Thoracic aorta (tissue), 2 donors: ENCODE measurements around the gene TRMO. TPM values are rescaled to one million over a fixed set of nuclear protein-coding genes. Genes with fewer than 3 reads are reported as not detected.

ENCODE experiments used
- ATAC-seq: fragments of 150-250 bp; one replicate; pipeline ENCODE4 v1.8.0; 2017; ENCODE audit warnings: low read depth; ENCODE audit not compliant: insufficient number of reproducible peaks, low FRiP score
- DNase-seq: peaks from one replicate; pipeline ENCODE4 v3.0.0-alpha.2; 2020; ENCODE audit warnings: low spot score
- H3K27ac ChIP-seq, 2 donors: fragments of 200-600 bp; sonication (generic); 1 replicate in 1 of 2; 2 replicates in 1 of 2; pipeline ENCODE4 v1.5.1; 2016; ENCODE audit warnings: mild to moderate bottlenecking in 2 of 2, moderate library complexity in 2 of 2
- H3K27me3 ChIP-seq: fragments of 200-600 bp; sonication (generic); replicated peaks from 2 replicates; pipeline ENCODE4 v1.6.0; 2016; ENCODE audit warnings: mild to moderate bottlenecking; ENCODE audit not compliant: insufficient read depth
- H3K36me3 ChIP-seq: fragments of 200-600 bp; sonication (generic); one replicate; pipeline ENCODE4 v1.5.1; 2016
- H3K4me1 ChIP-seq, 2 donors: fragments of 200-600 bp; sonication (generic); 1 replicate in 1 of 2; 2 replicates in 1 of 2; pipeline versions ENCODE4 v1.5.1 to v1.6.0; 2016; ENCODE audit warnings: low read depth in 2 of 2, mild to moderate bottlenecking in 1 of 2; ENCODE audit not compliant: control insufficient read depth in 1 of 2
- H3K4me3 ChIP-seq: fragments of 200-600 bp; sonication (generic); 2 replicates; pipeline ENCODE4 v1.5.1; 2016; ENCODE audit warnings: mild to moderate bottlenecking
- H3K9me3 ChIP-seq: fragments of 200-600 bp; sonication (generic); 2 replicates; pipeline ENCODE4 v1.5.1; 2016
- CTCF ChIP-seq: fragments of 200-600 bp; sonication (generic); IDR thresholded peaks from one replicate; pipeline ENCODE4 v1.5.1; 2019; ENCODE audit warnings: antibody characterized with exemption
- total RNA-seq, 2 donors: library from RNA; depleted of rRNA; stranded (reverse); fragments of >200 nt; gene quantifications; one replicate each; pipeline versions ENCODE4 v1.1.0 to v1.2.3, GENCODE V29; 2016

The TRMO gene
- total RNA-seq, 2 donors from 2014 or later, result 22.2 to 28.6 TPM

- H3K36me3 ChIP-seq, result peaks cover 4% of the 10 kb centered on the region
- no peak overlapping the region for H3K27ac ChIP-seq
- TF ChIP-seq CTCF, result no peak
- no peak overlapping the region for H3K4me3 ChIP-seq
- H3K9me3 ChIP-seq, result no peaks in the 10 kb centered on the region
- no peaks in the 10 kb centered on the region for H3K4me1 ChIP-seq
- no peak for DNase-seq
- ATAC-seq, result no peak
- H3K27me3 ChIP-seq, result no peaks in the 10 kb centered on the region
Measured at GRCh38 chr9:97903177-97903576, 19.1 kb downstream of the TRMO start.

GRCh38 chr9:97900738-97901565 lies 21.3 kb downstream of the TRMO start:
- Histone ChIP-seq H3K4me3 (no peak overlapping the region), H3K27ac (no peak overlapping the region), H3K27me3 (no peaks in the 10 kb centered on the region), H3K4me1 (no peaks in the 10 kb centered on the region), H3K36me3 (peaks cover 4% of the 10 kb centered on the region), H3K9me3 (no peaks in the 10 kb centered on the region)
- TF ChIP-seq CTCF, result peak; percentile 68
- DNase-seq (no peak), ATAC-seq (no peak)

GRCh38 chr9:97900103-97900737 lies 22.1 kb downstream of the TRMO start:
- no peaks in the 10 kb centered on the region for H3K9me3 ChIP-seq
- no peak for ATAC-seq

GRCh38 chr9:97895695-97896332 lies 26.5 kb downstream of the TRMO start:
- Histone ChIP-seq H3K36me3 (no peaks in the 10 kb centered on the region), H3K4me1 (no peaks in the 10 kb centered on the region), H3K4me3 (no peak overlapping the region), H3K27me3 (no peaks in the 10 kb centered on the region), H3K27ac (no peak overlapping the region), H3K9me3 (no peaks in the 10 kb centered on the region)
- TF ChIP-seq CTCF, result no peak
- ATAC-seq (no peak), DNase-seq (no peak)

More at GRCh38 chr9:97900103-97900737, 22.1 kb downstream of the TRMO start:
- no peak overlapping the region for H3K27ac ChIP-seq
- H3K36me3 ChIP-seq, result peaks cover 4% of the 10 kb centered on the region
- H3K4me1 ChIP-seq, result no peaks in the 10 kb centered on the region
- H3K4me3 ChIP-seq, result no peak overlapping the region
- H3K27me3 ChIP-seq, result no peaks in the 10 kb centered on the region
- DNase-seq, result no peak
- no peak for TF ChIP-seq CTCF

- TF ChIP-seq CTCF, result no peak
- Histone ChIP-seq H3K27ac (no peak overlapping the region), H3K9me3 (no peaks in the 10 kb centered on the region), H3K36me3 (no peaks in the 10 kb centered on the region), H3K27me3 (no peaks in the 10 kb centered on the region), H3K4me3 (no peak overlapping the region), H3K4me1 (no peaks in the 10 kb centered on the region)
- ATAC-seq (no peak), DNase-seq (no peak)
Measured at GRCh38 chr9:97895211-97895610, 27.1 kb downstream of the TRMO start.
